SK-N-SH (cell line): Measurements from ENCODE around the gene LCOR. TPM values are rescaled to one million over a fixed set of nuclear protein-coding genes. Genes with fewer than 3 reads are reported as not detected.

Experiments used
- CTCF ChIA-PET: fragments of 300-600, 350-600 bp; formaldehyde crosslinking; extraction: SDS; loops from one replicate; lab custom pipeline; 2021; lab: Yijun Ruan, JAX
- POLR2A ChIA-PET: fragments of 350-600 bp; sonication (Branson Sonifier 250); formaldehyde crosslinking; extraction: SDS; loops from one replicate; lab custom pipeline; 2020; ENCODE audit warnings: antibody characterized with exemption, inconsistent platforms; lab: Yijun Ruan, JAX
- DNase-seq: peaks from one replicate; pipeline ENCODE4 v3.0.0; 2012
- H2AFZ ChIP-seq: fragments of 200-600 bp; sonication (generic); 2 replicates; pipeline ENCODE4 v1.8.1; 2016; ENCODE audit warnings: antibody characterized with exemption, mild to moderate bottlenecking, low read depth
- H3F3A ChIP-seq: fragments of 200-600 bp; sonication (generic); replicated peaks from 2 replicates; pipeline ENCODE3; 2016; ENCODE audit warnings: antibody characterized with exemption, mild to moderate bottlenecking; ENCODE audit not compliant: insufficient read depth
- H3K27ac ChIP-seq, 2 experiments: fragments of 200-500 bp in 1 of 2; fragments of 200-600 bp in 1 of 2; sonication (Bioruptor generic) in 1 of 2; sonication (generic), shearing (Covaris generic) in 1 of 2; 2 replicates each; pipeline versions ENCODE4 v1.5.1 to v1.6.1; 2014 to 2016; ENCODE audit warnings: low read depth in 2 of 2, inconsistent platforms in 1 of 2, low read length in 1 of 2, mild to moderate bottlenecking in 1 of 2, mixed read lengths in 1 of 2
- H3K27me3 ChIP-seq: fragments of 200-600 bp; sonication (generic), shearing (Covaris generic); 2 replicates; pipeline ENCODE4 v1.6.1; 2016; ENCODE audit warnings: mixed run types; ENCODE audit not compliant: insufficient read depth
- H3K36me3 ChIP-seq, 2 experiments: fragments of 200-500 bp in 1 of 2; fragments of 200-600 bp in 1 of 2; sonication (Bioruptor generic) in 1 of 2; sonication (generic) in 1 of 2; replicated peaks in 1 of 2; 2 replicates each; pipeline versions ENCODE3 to v1.5.1; 2014 to 2016; ENCODE audit warnings: low read length in 1 of 2, mild to moderate bottlenecking in 1 of 2; ENCODE audit not compliant: insufficient read depth in 2 of 2, control insufficient read depth in 1 of 2
- H3K4me1 ChIP-seq, 2 experiments: fragments of 200-500 bp in 1 of 2; fragments of 200-600 bp in 1 of 2; sonication (Bioruptor generic) in 1 of 2; sonication (generic), shearing (Covaris generic) in 1 of 2; 2 replicates each; pipeline versions ENCODE4 v1.5.1 to v1.6.1; 2014 to 2016; ENCODE audit warnings: low read depth in 1 of 2, low read length in 1 of 2, mixed run types in 1 of 2; ENCODE audit not compliant: insufficient read depth in 2 of 2, control insufficient read depth in 1 of 2
- H3K4me2 ChIP-seq: fragments of 200-600 bp; sonication (generic), shearing (Covaris generic); 2 replicates; pipeline ENCODE4 v1.6.1; 2017; ENCODE audit warnings: mixed run types
- H3K4me3 ChIP-seq, 2 experiments: fragments of 200-500 bp in 1 of 2; fragments of 200-600 bp in 1 of 2; sonication (Bioruptor generic) in 1 of 2; sonication (generic), shearing (Covaris generic) in 1 of 2; 2 replicates each; pipeline versions ENCODE4 v1.5.1 to v1.8.1; 2014 to 2016; ENCODE audit warnings: low read depth in 2 of 2, inconsistent platforms in 1 of 2, low read length in 1 of 2, mild to moderate bottlenecking in 1 of 2, mixed read lengths in 1 of 2, moderate library complexity in 1 of 2
- H3K79me2 ChIP-seq: fragments of 200-600 bp; sonication (generic); 2 replicates; pipeline ENCODE4 v1.8.1; 2017; ENCODE audit warnings: mild to moderate bottlenecking; ENCODE audit not compliant: insufficient read depth
- H3K9ac ChIP-seq: fragments of 200-600 bp; sonication (generic); 2 replicates; pipeline ENCODE4 v1.6.1; 2017; ENCODE audit warnings: mixed run types
- H3K9me2 ChIP-seq: fragments of 200-600 bp; sonication (generic); 2 replicates; pipeline ENCODE4 v1.6.1; 2017; ENCODE audit warnings: mixed run types
- H3K9me3 ChIP-seq: fragments of 200-600 bp; sonication (generic); 2 replicates; pipeline ENCODE4 v1.6.1; 2017; ENCODE audit warnings: mixed run types, mild to moderate bottlenecking, moderate library complexity
- H4K20me1 ChIP-seq: fragments of 200-600 bp; sonication (generic); 2 replicates; pipeline ENCODE4 v1.6.1; 2017; ENCODE audit warnings: mild to moderate bottlenecking, mixed run types; ENCODE audit not compliant: insufficient read depth
- CHD2 ChIP-seq: fragments of 150-350 bp; IDR thresholded peaks from 2 replicates; pipeline ENCODE4 v1.6.1; 2018; ENCODE audit warnings: low read length; ENCODE audit not compliant: partially characterized antibody
- EZH2phosphoT487 ChIP-seq: fragments of 200-600 bp; sonication (generic); IDR thresholded peaks from 2 replicates; pipeline ENCODE4 v1.6.1; 2017; ENCODE audit warnings: low read depth, mixed run types, mild to moderate bottlenecking, antibody characterized with exemption, moderate library complexity, borderline replicate concordance
- FOXM1 ChIP-seq: IDR thresholded peaks from 2 replicates; pipeline ENCODE4 v1.4.0; 2012; ENCODE audit warnings: low read depth, mild to moderate bottlenecking
- GABPA ChIP-seq: IDR thresholded peaks from 2 replicates; pipeline ENCODE4 v1.4.0; 2012; ENCODE audit warnings: low read depth, mild to moderate bottlenecking
- GATA2 ChIP-seq: sonication (generic); formaldehyde crosslinking; IDR thresholded peaks from 2 replicates; pipeline ENCODE4 v1.5.0; 2020; ENCODE audit warnings: mild to moderate bottlenecking, missing genetic modification reagents
- IRF3 ChIP-seq: fragments of 150-350 bp; IDR thresholded peaks from 2 replicates; pipeline ENCODE4 v1.6.1; 2016; ENCODE audit warnings: mild to moderate bottlenecking, low read depth, low read length
- JUND ChIP-seq: IDR thresholded peaks from 2 replicates; pipeline ENCODE4 v1.4.0; 2012
- MXI1 ChIP-seq: IDR thresholded peaks from 2 replicates; pipeline ENCODE4 v1.6.1; 2012; ENCODE audit warnings: mild to moderate bottlenecking, low read depth, low read length, improper control_type of control experiment
- NRF1 ChIP-seq: IDR thresholded peaks from 2 replicates; pipeline ENCODE4 v1.6.1; 2012; ENCODE audit warnings: low read depth, mild to moderate bottlenecking, low read length
- RFX5 ChIP-seq: IDR thresholded peaks from 2 replicates; pipeline ENCODE4 v1.6.1; 2012; ENCODE audit warnings: mild to moderate bottlenecking, improper control_type of control experiment, low read length
- SIN3A ChIP-seq: IDR thresholded peaks from 2 replicates; pipeline ENCODE4 v1.6.1; 2012; ENCODE audit warnings: low read depth, mild to moderate bottlenecking, low read length, moderate library complexity, borderline replicate concordance
- SMC3 ChIP-seq: IDR thresholded peaks from 2 replicates; pipeline ENCODE4 v1.6.1; 2012; ENCODE audit warnings: low read depth, low read length, improper control_type of control experiment
- TAF1 ChIP-seq: IDR thresholded peaks from 2 replicates; pipeline ENCODE4 v1.6.1; 2012; ENCODE audit warnings: low read depth, mild to moderate bottlenecking, low read length, moderate library complexity, borderline replicate concordance
- TEAD4 ChIP-seq: IDR thresholded peaks from 2 replicates; pipeline ENCODE4 v1.4.0; 2012; ENCODE audit warnings: mild to moderate bottlenecking, borderline replicate concordance; ENCODE audit not compliant: insufficient read depth
- YY1 ChIP-seq: IDR thresholded peaks from 2 replicates; pipeline ENCODE4 v1.4.0; 2012; ENCODE audit warnings: low read depth, mild to moderate bottlenecking
- WGBS: methylation state at CpG from one replicate; pipeline ENCODE4 v1.1.6; 2017; ENCODE audit warnings: low lambda C conversion rate; 5-methylcytosine and 5-hydroxymethylcytosine counted together
- polyA plus RNA-seq, 3 experiments: library from polyadenylated mRNA; depleted of rRNA; stranded (reverse); fragments of >200 nt; gene quantifications; 2 replicates each; pipeline ENCODE4 v1.2.3, GENCODE V29; 2012
- TF ChIP-seq, protein P1 (sequence below): IDR thresholded peaks from 2 replicates; pipeline ENCODE4 v1.6.1; 2012; ENCODE audit warnings: mild to moderate bottlenecking, low read depth, low read length, moderate library complexity
- TF ChIP-seq, protein P2 (sequence below): IDR thresholded peaks from 2 replicates; pipeline ENCODE4 v1.4.0; 2012; ENCODE audit warnings: low read depth, borderline replicate concordance

The LCOR gene
- polyA plus RNA-seq, 1 of the 3 experiments (the other 2 are of a cell fraction) = 1.9 TPM

DNA sequence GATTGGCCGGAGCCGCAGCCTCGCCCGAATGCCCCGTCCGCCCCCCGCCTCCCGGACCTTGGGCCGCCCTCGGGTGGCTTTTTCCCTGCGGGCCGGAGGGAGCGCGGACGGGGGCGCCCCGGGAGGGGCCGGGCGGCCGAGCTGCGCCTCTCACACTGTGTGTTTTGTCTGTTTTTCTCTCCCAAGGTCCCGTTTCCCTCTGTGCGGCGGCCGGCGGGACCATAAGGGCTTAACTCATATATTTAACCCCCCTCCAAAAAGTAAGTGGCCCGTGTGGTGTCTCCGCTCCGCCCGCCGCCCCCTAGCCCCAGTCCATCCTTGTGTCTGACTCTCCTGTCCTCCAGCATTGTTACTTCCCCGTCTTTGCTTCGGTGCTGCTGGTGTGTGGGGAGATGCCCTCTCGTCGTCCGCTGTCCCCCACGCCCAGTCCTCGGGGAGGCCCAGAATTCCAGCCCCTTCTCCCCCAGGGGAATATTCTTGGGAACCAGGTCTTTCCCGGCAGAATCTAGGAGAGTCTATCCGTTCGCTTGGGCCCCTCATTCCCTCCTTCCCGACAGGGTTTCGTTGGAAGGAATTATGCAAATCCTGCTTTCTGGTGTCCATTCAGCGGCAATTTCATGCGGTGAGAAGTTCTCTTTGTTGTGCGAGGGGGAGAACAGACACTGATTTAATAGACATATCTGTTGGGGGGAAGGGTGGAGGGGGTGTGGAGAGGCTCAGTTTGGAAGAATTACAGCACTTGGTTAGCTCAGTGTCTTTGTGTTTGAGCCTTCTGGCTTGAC lies 1.3 kb downstream of the LCOR start:
- H3K4me3 ChIP-seq = peak overlapping the region; percentile 89 to 92
- H3K27me3 ChIP-seq = no peaks in the 10 kb centered on the region
- H3K9ac ChIP-seq = peak overlapping the region; percentile 77
- no peak overlapping the region for H2AFZ ChIP-seq
- POLR2A ChIA-PET = interaction anchor here (1.2 kb wide), 1 partner anchor 246 kb away, joined by 4 read pairs; no protein-coding TSS in a partner anchor
- H3K79me2 ChIP-seq = peaks cover 56% of the 10 kb centered on the region
- TF ChIP-seq TEAD4 (no peak), RFX5 (no peak), EZH2phosphoT487 (no peak), IRF3 (no peak), YY1 (no peak), SIN3A (0 out of 2 replicates have a peak, but pooled peaks have one; percentile 7), GABPA (no peak)
- H3K4me2 ChIP-seq = peak overlapping the region; percentile 97
- DNase-seq = peak; percentile 47
- peaks cover 52% of the 10 kb centered on the region for H4K20me1 ChIP-seq
- H3F3A ChIP-seq = peaks cover 27% of the 10 kb centered on the region
- CTCF ChIA-PET = interaction anchor here (0.6 to 1.6 kb wide), 4 partner anchors 14 to 268 kb away, joined by 3 read pairs; no protein-coding TSS in a partner anchor
- H3K9me2 ChIP-seq = no peaks in the 10 kb centered on the region
- no peaks in the 10 kb centered on the region for H3K9me3 ChIP-seq
- H3K27ac ChIP-seq = peak overlapping the region; percentile 89 to 95
- 1% methylated on average over 39 of the region's 46 CpGs for WGBS
- no peaks in the 10 kb centered on the region for H3K36me3 ChIP-seq
- H3K4me1 ChIP-seq = peaks cover 14 to 15% of the 10 kb centered on the region in 2 experiments; a peak in 3 of 4 replicates

- H3K9me3 ChIP-seq = no peaks in the 10 kb centered on the region
- H3F3A ChIP-seq = peaks cover 27% of the 10 kb centered on the region
- no peak overlapping the region for H2AFZ ChIP-seq
- peak overlapping the region; percentile 89 to 92 for H3K4me3 ChIP-seq
- POLR2A ChIA-PET = no interaction called here
- H3K27me3 ChIP-seq = no peaks in the 10 kb centered on the region
- peak overlapping the region; percentile 77; the same call in 1 of the 2 replicates for H3K9ac ChIP-seq
- CTCF ChIA-PET = interaction anchor here (1.1 kb wide), 1 partner anchor 13 kb away, joined by 3 read pairs; no protein-coding TSS in a partner anchor
- H3K36me3 ChIP-seq = no peaks in the 10 kb centered on the region
- no peaks in the 10 kb centered on the region for H3K9me2 ChIP-seq
- DNase-seq = no peak
- H3K4me1 ChIP-seq = peaks cover 14 to 15% of the 10 kb centered on the region in 2 experiments; a peak in 3 of 4 replicates
- 53% methylated on average over 8 of the region's 8 CpGs for WGBS
- H3K27ac ChIP-seq = peak overlapping the region; percentile 89 to 95
- H3K4me2 ChIP-seq = peak overlapping the region; percentile 97
- peaks cover 59% of the 10 kb centered on the region for H4K20me1 ChIP-seq
- peaks cover 63% of the 10 kb centered on the region for H3K79me2 ChIP-seq
- no peak for TF ChIP-seq CHD2
- TF ChIP-seq, protein P1, sequence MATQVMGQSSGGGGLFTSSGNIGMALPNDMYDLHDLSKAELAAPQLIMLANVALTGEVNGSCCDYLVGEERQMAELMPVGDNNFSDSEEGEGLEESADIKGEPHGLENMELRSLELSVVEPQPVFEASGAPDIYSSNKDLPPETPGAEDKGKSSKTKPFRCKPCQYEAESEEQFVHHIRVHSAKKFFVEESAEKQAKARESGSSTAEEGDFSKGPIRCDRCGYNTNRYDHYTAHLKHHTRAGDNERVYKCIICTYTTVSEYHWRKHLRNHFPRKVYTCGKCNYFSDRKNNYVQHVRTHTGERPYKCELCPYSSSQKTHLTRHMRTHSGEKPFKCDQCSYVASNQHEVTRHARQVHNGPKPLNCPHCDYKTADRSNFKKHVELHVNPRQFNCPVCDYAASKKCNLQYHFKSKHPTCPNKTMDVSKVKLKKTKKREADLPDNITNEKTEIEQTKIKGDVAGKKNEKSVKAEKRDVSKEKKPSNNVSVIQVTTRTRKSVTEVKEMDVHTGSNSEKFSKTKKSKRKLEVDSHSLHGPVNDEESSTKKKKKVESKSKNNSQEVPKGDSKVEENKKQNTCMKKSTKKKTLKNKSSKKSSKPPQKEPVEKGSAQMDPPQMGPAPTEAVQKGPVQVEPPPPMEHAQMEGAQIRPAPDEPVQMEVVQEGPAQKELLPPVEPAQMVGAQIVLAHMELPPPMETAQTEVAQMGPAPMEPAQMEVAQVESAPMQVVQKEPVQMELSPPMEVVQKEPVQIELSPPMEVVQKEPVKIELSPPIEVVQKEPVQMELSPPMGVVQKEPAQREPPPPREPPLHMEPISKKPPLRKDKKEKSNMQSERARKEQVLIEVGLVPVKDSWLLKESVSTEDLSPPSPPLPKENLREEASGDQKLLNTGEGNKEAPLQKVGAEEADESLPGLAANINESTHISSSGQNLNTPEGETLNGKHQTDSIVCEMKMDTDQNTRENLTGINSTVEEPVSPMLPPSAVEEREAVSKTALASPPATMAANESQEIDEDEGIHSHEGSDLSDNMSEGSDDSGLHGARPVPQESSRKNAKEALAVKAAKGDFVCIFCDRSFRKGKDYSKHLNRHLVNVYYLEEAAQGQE = no peak
- TF ChIP-seq TEAD4 = no peak
- TF ChIP-seq FOXM1 = 0 out of 2 replicates have a peak, but pooled peaks have one; percentile 25
- TF ChIP-seq RFX5 = no peak
- no peak for TF ChIP-seq SMC3
- TF ChIP-seq NRF1 = no peak
- TF ChIP-seq MXI1 = no peak
- no peak for TF ChIP-seq GATA2 (CRISPR knock-in tag)
- TF ChIP-seq, protein P2, sequence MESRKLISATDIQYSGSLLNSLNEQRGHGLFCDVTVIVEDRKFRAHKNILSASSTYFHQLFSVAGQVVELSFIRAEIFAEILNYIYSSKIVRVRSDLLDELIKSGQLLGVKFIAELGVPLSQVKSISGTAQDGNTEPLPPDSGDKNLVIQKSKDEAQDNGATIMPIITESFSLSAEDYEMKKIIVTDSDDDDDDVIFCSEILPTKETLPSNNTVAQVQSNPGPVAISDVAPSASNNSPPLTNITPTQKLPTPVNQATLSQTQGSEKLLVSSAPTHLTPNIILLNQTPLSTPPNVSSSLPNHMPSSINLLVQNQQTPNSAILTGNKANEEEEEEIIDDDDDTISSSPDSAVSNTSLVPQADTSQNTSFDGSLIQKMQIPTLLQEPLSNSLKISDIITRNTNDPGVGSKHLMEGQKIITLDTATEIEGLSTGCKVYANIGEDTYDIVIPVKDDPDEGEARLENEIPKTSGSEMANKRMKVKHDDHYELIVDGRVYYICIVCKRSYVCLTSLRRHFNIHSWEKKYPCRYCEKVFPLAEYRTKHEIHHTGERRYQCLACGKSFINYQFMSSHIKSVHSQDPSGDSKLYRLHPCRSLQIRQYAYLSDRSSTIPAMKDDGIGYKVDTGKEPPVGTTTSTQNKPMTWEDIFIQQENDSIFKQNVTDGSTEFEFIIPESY = no peak
- TF ChIP-seq JUND = 0 out of 2 replicates have a peak, but pooled peaks have one; percentile 9
- no peak for TF ChIP-seq TAF1
- TF ChIP-seq GABPA = no peak
These were observed 2.0 kb downstream of the LCOR start for GRCh38 chr10:96834120-96834519.
